Coronary artery (tissue), 2 donors: ENCODE results near the gene KMT2B.

Experiments used
- DNase-seq: peaks from one replicate; pipeline ENCODE4 v3.0.0-alpha.2; 2017; ENCODE audit warnings: low spot score
- H3K27ac ChIP-seq, 2 donors: fragments of 200-600 bp; sonication (generic); one replicate each; pipeline ENCODE4 v1.5.1; 2016 to 2019
- H3K4me3 ChIP-seq: fragments of 200-600 bp; sonication (generic); 2 replicates; pipeline ENCODE4 v1.5.1; 2016; ENCODE audit warnings: mild to moderate bottlenecking, moderate library complexity
- TF ChIP-seq, protein P1 (sequence below): fragments of 200-600 bp; sonication (generic); IDR thresholded peaks from one replicate; pipeline ENCODE4 v1.5.1; 2019; ENCODE audit warnings: antibody characterized with exemption

The KMT2B gene

DNA sequence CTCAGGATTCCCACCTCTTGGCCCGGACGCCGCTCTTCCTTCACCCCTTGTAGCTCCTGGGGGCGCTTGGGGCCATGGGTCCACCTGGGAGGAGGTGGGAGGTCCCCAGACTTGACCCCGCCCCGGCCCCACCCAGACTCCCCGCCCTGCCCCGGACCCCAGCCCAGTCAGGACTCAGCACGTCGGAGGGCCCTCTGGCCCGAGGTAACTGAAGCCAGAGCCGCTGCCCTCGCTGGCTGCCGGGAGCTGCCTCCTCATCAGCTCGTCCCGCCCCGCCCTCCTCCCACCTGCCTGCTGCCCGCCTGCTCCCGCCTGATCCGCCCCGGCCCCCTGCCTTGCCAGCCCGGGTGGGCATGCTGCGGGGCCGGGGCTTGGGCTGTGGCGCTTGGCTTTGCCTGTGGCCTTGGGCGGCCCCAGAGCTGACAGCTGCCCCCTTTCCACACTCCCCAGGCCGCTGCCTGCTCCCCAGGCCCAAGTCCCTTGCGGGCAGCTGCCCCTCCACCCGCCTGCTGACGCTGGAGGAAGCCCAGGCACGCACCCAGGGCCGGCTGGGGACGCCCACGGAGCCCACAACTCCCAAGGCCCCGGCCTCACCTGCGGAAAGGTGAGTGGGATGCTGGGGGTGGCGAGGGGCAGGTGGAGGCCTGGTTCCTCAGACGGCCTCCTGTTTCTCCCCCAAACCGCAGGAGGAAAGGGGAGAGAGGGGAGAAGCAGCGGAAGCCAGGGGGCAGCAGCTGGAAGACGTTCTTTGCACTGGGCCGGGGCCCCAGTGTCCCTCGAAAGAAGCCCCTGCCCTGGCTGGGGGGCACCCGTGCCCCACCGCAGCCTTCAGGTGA lies 66.9 kb downstream of the KMT2B start:
- TF ChIP-seq, protein P1, sequence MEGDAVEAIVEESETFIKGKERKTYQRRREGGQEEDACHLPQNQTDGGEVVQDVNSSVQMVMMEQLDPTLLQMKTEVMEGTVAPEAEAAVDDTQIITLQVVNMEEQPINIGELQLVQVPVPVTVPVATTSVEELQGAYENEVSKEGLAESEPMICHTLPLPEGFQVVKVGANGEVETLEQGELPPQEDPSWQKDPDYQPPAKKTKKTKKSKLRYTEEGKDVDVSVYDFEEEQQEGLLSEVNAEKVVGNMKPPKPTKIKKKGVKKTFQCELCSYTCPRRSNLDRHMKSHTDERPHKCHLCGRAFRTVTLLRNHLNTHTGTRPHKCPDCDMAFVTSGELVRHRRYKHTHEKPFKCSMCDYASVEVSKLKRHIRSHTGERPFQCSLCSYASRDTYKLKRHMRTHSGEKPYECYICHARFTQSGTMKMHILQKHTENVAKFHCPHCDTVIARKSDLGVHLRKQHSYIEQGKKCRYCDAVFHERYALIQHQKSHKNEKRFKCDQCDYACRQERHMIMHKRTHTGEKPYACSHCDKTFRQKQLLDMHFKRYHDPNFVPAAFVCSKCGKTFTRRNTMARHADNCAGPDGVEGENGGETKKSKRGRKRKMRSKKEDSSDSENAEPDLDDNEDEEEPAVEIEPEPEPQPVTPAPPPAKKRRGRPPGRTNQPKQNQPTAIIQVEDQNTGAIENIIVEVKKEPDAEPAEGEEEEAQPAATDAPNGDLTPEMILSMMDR = no peak
- H3K27ac ChIP-seq = no peak overlapping the region
- no peak for DNase-seq
- H3K4me3 ChIP-seq = no peak overlapping the region

DNA sequence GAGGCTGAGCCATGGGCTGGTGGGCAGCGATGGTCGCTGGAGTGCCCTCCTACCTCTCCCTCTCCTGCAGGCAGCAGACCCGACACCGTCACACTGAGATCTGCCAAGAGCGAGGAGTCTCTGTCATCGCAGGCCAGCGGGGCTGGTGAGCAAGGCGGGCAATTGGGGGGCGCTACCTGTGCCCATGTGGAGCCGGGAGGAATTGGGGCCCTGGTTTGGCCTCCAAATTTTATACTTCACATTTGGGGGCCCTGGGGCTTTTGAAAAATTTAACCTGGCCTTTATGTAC lies 67.5 kb downstream of the KMT2B start:
- H3K4me3 ChIP-seq = no peak overlapping the region
- no peak for DNase-seq
- H3K27ac ChIP-seq = no peak overlapping the region
- TF ChIP-seq, protein P1 = no peak

DNA sequence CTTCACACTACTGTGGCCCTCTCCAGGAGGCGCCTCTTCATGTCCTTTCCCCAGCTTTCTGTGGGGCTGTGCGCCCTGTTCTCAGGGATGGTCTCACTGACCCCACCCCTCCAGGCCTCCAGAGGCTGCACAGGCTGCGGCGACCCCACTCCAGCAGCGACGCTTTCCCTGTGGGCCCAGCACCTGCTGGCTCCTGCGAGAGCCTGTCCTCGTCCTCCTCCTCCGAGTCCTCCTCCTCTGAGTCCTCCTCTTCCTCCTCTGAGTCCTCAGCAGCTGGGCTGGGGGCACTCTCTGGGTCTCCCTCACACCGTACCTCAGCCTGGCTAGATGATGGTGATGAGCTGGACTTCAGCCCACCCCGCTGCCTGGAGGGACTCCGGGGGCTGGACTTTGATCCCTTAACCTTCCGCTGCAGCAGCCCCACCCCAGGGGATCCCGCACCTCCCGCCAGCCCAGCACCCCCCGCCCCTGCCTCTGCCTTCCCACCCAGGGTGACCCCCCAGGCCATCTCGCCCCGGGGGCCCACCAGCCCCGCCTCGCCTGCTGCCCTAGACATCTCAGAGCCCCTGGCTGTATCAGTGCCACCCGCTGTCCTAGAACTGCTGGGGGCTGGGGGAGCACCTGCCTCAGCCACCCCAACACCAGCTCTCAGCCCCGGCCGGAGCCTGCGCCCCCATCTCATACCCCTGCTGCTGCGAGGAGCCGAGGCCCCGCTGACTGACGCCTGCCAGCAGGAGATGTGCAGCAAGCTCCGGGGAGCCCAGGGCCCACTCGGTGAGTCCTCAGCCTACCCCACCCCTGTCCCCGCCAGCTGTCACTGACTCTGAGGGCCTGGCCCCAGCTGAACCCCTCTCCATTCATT lies 68.7 kb downstream of the KMT2B start:
- DNase-seq = no peak
- Histone ChIP-seq H3K27ac (no peak overlapping the region), H3K4me3 (no peak overlapping the region)
- TF ChIP-seq, protein P1 = no peak

DNA sequence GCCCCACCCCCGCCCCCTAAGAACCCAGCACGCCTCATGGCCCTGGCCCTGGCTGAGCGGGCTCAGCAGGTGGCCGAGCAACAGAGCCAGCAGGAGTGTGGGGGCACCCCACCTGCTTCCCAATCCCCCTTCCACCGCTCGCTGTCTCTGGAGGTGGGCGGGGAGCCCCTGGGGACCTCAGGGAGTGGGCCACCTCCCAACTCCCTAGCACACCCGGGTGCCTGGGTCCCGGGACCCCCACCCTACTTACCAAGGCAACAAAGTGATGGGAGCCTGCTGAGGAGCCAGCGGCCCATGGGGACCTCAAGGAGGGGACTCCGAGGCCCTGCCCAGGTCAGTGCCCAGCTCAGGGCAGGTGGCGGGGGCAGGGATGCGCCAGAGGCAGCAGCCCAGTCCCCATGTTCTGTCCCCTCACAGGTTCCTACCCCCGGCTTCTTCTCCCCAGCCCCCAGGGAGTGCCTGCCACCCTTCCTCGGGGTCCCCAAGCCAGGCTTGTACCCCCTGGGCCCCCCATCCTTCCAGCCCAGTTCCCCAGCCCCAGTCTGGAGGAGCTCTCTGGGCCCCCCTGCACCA lies 69.5 kb downstream of the KMT2B start:
- Histone ChIP-seq H3K4me3 (no peak overlapping the region), H3K27ac (no peak overlapping the region)
- no peak for DNase-seq
- TF ChIP-seq, protein P1 = no peak
